ENCODE measurements around the gene FREM1.
"Not testable (repeated sequence)": the region's sequence is repeated elsewhere in the genome, so short reads cannot be mapped to it uniquely, and the experiment has no call there.

The FREM1 gene

GRCh38 chr9:14909961-14910805 is at the start of gene FREM1:
Gene FREM1 (minus strand): TSS chr9:14910428. CDS start chr9:14868977, 41,451 bp downstream.
- DNase-seq (ENCODE audit: low read depth) = no peak

GRCh38 chr9:14958989-14959388 is 48.8 kb upstream of the FREM1 start:
- no peak for DNase-seq (ENCODE audit: low read depth)

DNA sequence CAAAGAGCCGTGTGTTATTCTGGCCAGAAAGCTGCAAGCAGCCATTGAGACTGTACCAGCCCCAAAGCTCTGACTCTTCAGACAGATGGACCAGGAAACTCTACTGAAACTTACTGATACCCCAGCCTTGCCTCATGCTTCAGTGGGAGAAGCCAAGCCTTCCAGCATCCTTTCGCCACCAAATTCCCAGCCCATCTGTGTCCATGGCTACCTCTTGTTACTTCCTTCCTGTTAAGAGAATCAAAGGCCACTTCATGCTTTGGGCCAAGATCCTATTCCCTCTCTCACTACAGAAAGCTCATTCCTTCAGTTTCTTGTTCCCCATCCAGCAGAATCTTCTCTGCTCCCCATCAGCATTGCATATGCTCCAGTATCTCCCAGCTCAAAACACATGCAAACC is 46.9 kb upstream of the FREM1 start:
- no peak for DNase-seq (ENCODE audit: low read depth)

DNA sequence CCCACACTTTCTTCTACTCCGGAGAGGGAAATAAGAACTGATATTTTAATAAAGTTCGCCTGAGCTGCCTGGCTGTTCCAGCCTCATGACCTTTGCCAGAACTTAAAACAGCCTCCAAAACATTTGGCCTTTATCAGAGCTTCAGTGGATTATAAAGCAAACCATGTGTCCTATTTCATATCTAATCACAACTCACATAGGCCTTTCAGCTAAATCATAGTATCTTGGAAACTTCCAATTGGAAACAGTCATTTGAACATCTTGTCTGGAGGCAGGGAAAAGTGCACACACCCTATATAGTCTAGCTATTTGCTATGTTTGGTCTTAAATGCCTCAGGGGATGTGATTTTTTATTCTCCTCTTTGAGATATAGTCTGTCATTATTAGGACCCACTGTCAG is 46.0 kb upstream of the FREM1 start:
- no peak for DNase-seq (ENCODE audit: low read depth)

- no peak for DNase-seq (ENCODE audit: low read depth)
Observed at GRCh38 chr9:14945351-14945750, 35.1 kb upstream of the FREM1 start.

DNA sequence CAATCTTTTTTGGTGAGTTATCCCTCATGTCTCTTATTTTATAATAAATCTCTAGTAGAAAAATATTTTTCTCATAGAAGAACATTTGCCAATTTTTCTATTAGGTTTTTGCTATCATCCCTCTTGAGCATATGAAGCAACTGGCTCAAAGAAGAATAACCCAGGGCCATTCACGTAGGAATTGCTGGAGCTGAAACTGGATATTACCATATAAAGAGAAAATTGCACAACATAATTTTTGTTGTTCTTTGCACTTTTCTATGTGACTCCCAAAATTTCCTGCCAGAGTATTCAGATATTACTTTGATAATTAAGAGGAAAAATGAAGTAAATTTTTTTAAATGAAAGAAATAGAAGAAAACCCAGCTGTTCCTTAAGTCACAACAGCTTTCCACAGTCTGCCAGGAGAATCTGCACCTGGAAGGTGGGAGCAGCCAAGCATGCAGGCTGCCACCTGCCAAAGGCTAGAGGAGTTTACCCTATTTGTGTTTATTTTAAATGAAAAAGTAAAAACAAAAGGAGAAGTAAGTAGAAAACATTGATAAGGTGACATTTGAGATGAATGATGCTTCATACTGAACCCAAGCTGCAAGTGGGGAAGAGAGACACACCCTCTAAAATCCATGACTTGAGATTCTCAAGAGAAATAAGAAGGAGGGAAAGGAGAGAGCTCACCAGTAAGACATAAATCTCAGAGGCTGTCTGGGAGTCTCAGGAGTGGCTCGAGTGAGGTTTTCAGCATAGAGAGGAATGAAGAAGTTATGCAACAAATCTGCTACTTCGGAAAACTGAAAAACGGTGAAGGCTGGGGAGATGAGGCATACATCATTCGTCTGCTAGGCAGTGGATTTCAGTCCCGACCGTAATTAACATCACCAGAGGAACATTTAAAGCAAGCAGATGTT is 31.5 kb upstream of the FREM1 start:
- DNase-seq (ENCODE audit: low read depth) = no peak

- DNase-seq (ENCODE audit: low read depth) = no peak
Observed at GRCh38 chr9:14939378-14939777, 29.1 kb upstream of the FREM1 start.

GRCh38 chr9:14937216-14937615 is 27.0 kb upstream of the FREM1 start:
- DNase-seq (ENCODE audit: low read depth) = no peak

GRCh38 chr9:14936491-14936890 is 26.3 kb upstream of the FREM1 start:
- DNase-seq (ENCODE audit: low read depth) = no peak

GRCh38 chr9:14935964-14936363 is 25.7 kb upstream of the FREM1 start:
- no peak for DNase-seq (ENCODE audit: low read depth)

DNA sequence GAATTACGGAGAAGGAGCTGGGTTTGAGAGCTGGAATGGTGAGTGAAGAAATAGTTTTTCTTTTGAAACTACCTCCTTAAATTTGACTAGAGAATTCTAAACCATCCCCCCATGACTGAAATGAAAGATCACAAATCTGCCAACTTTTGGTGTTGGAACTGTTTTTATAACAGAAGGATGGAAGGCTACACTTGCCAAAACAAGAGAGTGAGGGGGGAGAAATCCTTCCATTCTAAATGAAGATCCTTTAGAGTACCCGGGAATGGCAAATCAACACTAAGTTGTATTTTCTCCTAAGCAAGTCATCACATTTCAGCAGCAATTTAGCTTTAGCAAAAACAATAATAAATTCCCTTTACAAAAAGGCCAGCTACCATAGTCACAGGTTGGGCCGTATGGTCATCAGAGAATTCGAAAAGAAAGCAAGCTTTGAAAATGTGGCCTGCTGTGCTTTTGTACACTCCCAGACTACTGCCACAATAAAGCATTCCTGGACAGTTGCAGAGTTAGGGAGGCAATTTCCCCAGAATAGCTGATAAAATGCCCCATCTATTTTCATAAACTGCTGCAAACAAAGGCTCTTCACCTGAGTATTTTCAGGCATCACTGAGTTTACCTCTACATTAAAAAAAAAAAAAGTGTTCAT is 25.0 kb upstream of the FREM1 start:
- no peak for DNase-seq (ENCODE audit: low read depth)

- DNase-seq (ENCODE audit: low read depth) = no peak
Observed at GRCh38 chr9:14932641-14933040, 22.4 kb upstream of the FREM1 start.

GRCh38 chr9:14932231-14932630 is 22.0 kb upstream of the FREM1 start:
- no peak for DNase-seq (ENCODE audit: low read depth)

DNA sequence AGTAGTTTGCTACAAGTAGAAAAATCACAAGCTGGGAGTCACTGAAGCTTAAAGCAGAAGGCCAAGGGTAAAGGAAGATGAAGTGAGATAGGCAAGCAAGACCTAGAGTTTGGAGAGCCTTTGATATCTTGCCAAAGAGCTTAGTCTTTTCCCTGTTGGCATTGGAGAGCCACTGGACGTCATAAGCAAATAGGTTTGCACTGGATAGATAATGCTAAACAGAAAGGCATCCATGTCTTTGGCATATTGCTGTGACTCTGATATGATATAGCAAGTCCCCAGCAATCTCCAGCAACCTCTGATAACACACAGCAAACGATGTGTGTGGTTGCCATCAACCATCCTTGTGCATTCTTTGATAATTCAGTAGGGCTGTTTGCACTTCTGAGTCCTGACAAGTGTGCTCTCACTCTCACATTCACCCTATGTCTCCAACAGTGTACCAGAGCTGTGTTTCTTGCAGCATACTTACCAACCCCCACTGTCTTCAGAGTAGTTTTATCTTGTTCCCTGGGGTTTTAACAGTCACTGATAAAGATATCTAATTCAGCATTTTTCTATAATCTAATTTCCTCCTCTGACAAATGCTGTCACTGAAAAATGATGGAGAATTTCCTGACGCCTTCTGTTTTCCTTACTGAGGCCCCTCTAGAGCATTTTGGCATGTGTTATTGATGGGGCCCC is 16.9 kb upstream of the FREM1 start:
- DNase-seq (ENCODE audit: low read depth) = no peak

- no peak for DNase-seq (ENCODE audit: low read depth)
Observed at GRCh38 chr9:14924230-14925219, 14.3 kb upstream of the FREM1 start.

GRCh38 chr9:14923701-14924100 is 13.5 kb upstream of the FREM1 start:
- DNase-seq (ENCODE audit: low read depth) = no peak

GRCh38 chr9:14920805-14921204 is 10.6 kb upstream of the FREM1 start:
- DNase-seq (ENCODE audit: low read depth) = not testable (repeated sequence)

DNA sequence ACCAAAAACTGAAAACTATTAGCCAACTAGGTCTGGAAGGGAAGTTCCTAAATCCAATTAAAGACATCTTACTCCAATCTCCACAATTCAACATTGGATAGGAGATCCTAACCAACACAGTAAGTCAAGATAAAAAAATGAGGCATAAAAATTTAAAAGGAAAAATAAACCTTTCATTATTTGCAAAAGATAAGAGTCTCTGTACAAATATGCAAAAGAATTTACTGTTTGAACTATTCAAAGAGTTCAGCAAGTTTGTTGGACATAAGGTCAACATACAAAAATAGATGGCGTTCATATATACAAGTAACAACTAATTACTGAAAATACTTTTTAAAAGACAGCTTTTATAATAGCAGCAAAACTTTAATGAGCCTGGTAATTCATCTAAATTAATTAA is 3.1 kb upstream of the FREM1 start:
- no peak for DNase-seq (ENCODE audit: low read depth)

- no peak for DNase-seq (ENCODE audit: low read depth)
Observed at GRCh38 chr9:14912859-14913258, 2.6 kb upstream of the FREM1 start.

DNA sequence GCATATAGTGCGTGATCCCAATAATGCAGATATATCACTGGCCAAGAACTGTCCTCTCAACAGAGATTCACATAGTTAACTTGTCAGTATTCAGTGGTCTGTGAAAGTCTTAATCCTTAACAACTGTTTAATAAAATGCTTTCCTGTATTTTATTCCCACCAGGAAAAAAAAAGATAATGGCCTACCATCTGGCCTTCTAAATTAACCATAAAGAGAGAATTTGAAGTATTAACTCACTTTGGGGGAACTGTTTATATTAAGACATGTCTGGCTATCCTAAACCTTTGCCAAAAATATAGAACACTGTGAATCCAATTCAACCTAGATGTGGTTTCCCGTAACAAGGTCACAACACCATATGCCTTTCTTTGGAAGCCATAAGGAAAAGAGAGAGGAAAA is 818 bp upstream of the FREM1 start:
- DNase-seq (ENCODE audit: low read depth) = no peak

GRCh38 chr9:14909601-14909960 is 647 bp downstream of the FREM1 start:
- no peak for DNase-seq (ENCODE audit: low read depth)
